IPS-NIHi11 (cell line): ENCODE results near the gene COPS2.
A peak's percentile ranks its signal among the peaks of the same experiment; 100 is the strongest.
"Not testable (repeated sequence)": the region's sequence is repeated elsewhere in the genome, so short reads cannot be mapped to it uniquely, and the experiment has no call there.

Experiments used
- DNase-seq: peaks from one replicate; pipeline ENCODE4 v3.0.0; 2012; ENCODE audit warnings: mixed read lengths, low spot score

COPS2 gene

GRCh38 chr15:49155110-49155833 is at the start of gene COPS2:
Gene COPS2 (minus strand): TSS chr15:49155599. CDS start chr15:49155578, 21 bp downstream.
- peak; percentile 89 for DNase-seq

GRCh38 chr15:49200347-49200746 is 44.9 kb upstream of the COPS2 start:
- DNase-seq, result no peak

- no peak for DNase-seq
Measured at GRCh38 chr15:49199666-49200065, 44.3 kb upstream of the COPS2 start.

- DNase-seq, result no peak
Measured at GRCh38 chr15:49196856-49197255, 41.5 kb upstream of the COPS2 start.

GRCh38 chr15:49191892-49192291 is 36.5 kb upstream of the COPS2 start:
- DNase-seq, result no peak

GRCh38 chr15:49190586-49190985 is 35.2 kb upstream of the COPS2 start:
- DNase-seq, result no peak

GRCh38 chr15:49189631-49190030 is 34.2 kb upstream of the COPS2 start:
- no peak for DNase-seq

GRCh38 chr15:49188933-49189332 is 33.5 kb upstream of the COPS2 start:
- no peak for DNase-seq

- DNase-seq, result no peak
Measured at GRCh38 chr15:49187549-49188245, 32.3 kb upstream of the COPS2 start.

- no peak for DNase-seq
Measured at GRCh38 chr15:49185473-49185872, 30.1 kb upstream of the COPS2 start.

GRCh38 chr15:49183741-49184140 is 28.3 kb upstream of the COPS2 start:
- not testable (repeated sequence) for DNase-seq

GRCh38 chr15:49182128-49182527 is 26.7 kb upstream of the COPS2 start:
- no peak for DNase-seq

- no peak for DNase-seq
Measured at GRCh38 chr15:49179433-49180190, 24.2 kb upstream of the COPS2 start.

- DNase-seq, result no peak
Measured at GRCh38 chr15:49178497-49178896, 23.1 kb upstream of the COPS2 start.

GRCh38 chr15:49175582-49176397 is 20.4 kb upstream of the COPS2 start:
- DNase-seq, result not testable (repeated sequence)

GRCh38 chr15:49174902-49175301 is 19.5 kb upstream of the COPS2 start:
- no peak for DNase-seq

GRCh38 chr15:49171790-49172189 is 16.4 kb upstream of the COPS2 start:
- no peak for DNase-seq

- DNase-seq, result peak; percentile 90
Measured at GRCh38 chr15:49169880-49170597, 14.6 kb upstream of the COPS2 start, which contains the start of gene GALK2. Gene GALK2 (plus strand): TSS chr15:49170247. CDS start chr15:49170323, 76 bp downstream.

- DNase-seq, result no peak
Measured at GRCh38 chr15:49168016-49168415, 12.6 kb upstream of the COPS2 start.

- no peak for DNase-seq
Measured at GRCh38 chr15:49164865-49165264, 9.5 kb upstream of the COPS2 start.

GRCh38 chr15:49163678-49164077 is 8.3 kb upstream of the COPS2 start:
- no peak for DNase-seq
